HG02852 (cell line): ENCODE data around the gene IQCH.
"Not testable (repeated sequence)": the region's sequence is repeated elsewhere in the genome, so short reads cannot be mapped to it uniquely, and the experiment has no call there.

Source experiments
- ATAC-seq: cut with Tn5 transposase; IDR thresholded peaks from one replicate; pipeline ENCODE4 v1.9.1; 2021; ENCODE audit warnings: mild to moderate bottlenecking, moderate library complexity; ENCODE audit not compliant: unreplicated experiment

Gene IQCH

GRCh38 chr15:67433495-67434099 is 179.0 kb downstream of the IQCH start:
- no peak for ATAC-seq

- not testable (repeated sequence) for ATAC-seq
Measured at GRCh38 chr15:67436351-67437250, 182.0 kb downstream of the IQCH start.

GRCh38 chr15:67444100-67444499 is 189.5 kb downstream of the IQCH start:
- ATAC-seq, result no peak

- no peak for ATAC-seq
Measured at GRCh38 chr15:67446449-67446848, 191.9 kb downstream of the IQCH start.

DNA sequence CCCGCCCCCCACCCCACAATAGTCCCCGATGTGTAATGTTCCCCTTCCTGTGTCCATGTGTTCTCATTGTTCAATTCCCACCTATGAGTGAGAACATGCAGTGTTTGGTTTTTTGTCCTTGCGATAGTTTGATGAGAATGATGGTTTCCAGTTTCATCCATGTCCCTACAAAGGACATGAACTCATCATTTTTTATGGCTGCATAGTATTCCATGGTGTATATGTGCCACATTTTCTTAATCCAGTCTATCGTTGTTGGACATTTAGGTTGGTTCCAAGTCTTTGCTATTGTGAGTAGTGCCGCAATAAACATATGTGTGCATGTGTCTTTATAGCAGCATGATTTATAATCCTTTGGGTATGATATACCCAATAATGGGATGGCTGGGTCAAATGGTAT is 193.8 kb downstream of the IQCH start:
- ATAC-seq, result not testable (repeated sequence)

DNA sequence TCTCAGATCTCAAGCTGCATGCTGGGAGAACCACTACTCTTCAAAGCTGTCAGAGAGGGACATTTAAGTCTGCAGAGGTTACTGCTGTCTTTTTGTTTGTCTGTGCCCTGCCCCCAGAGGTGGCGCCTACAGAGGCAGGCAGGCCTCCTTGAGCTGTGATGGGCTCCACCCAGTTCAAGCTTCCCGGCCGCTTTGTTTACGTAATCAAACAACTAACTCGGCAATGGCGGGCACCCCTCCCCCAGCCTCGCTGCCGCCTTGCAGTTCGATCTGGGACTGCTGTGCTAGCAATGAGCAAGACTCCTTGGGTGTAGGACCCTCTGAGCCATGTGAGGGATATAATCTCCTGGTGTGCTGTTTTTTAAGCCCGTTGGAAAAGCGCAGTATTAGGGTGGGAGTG is 199.1 kb downstream of the IQCH start:
- not testable (repeated sequence) for ATAC-seq

- ATAC-seq, result no peak
Measured at GRCh38 chr15:67456677-67457529, 202.3 kb downstream of the IQCH start.

- ATAC-seq, result no peak
Measured at GRCh38 chr15:67458331-67459029, 203.9 kb downstream of the IQCH start.

DNA sequence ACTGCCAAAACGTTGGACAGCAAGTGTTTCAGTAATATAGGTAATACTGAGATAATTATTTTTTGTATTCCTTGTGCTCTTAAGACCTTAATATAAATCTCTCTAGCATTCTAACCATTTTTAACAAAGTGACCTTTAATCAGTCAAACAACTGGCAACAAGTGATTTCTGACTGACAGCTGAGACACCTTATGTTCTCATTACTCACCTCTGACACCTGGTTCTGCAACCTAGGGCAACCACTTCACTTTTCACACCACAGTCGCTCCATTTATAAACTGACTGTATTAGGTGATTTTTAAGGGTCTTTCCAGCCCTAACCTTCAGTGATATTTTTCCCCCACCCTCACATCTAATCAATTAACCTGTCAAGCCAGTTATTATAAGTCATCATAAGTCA is 205.9 kb downstream of the IQCH start:
- ATAC-seq, result no peak

DNA sequence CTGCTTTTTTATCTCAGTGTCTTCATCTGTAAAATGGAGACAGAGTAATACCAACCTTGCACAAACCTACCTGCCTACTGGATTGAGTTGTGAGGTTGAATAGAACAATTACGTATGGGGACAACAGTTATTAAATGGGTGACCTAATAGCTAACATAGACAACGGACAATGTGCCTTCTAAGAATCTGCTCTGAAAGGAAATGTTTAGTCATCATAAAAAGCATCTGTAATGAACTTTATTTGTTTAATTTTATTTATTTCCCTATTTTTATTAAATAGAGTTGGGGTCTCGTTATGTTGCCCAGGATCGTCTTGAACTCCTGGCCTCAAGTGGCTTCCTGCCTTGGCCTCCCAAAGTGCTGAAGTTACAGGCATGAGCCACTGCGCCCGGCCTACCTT is 207.1 kb downstream of the IQCH start:
- no peak for ATAC-seq

GRCh38 chr15:67462875-67463274 is 208.3 kb downstream of the IQCH start:
- ATAC-seq, result no peak

GRCh38 chr15:67463488-67463887 is 208.9 kb downstream of the IQCH start:
- ATAC-seq, result no peak

GRCh38 chr15:67465196-67465952 is 210.8 kb downstream of the IQCH start:
- no peak for ATAC-seq

DNA sequence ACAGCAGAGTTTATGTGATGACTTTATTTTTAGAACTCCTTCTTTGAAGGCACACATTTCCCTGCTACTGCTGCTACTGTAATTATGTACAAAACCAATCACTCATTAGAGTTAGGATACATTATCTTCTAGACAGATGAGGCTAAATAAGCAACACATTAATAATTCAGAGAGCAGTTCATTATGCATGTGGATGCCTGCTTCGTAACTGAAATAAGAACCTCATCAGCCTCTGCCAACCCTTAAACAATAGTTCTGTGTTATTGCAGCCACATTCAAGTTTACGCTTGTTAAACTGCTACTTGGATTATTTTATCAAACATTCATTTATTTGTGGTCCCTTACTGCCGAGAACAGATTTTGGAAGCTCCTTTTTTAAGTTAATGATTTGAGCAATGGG is 213.8 kb downstream of the IQCH start:
- no peak for ATAC-seq

- no peak for ATAC-seq
Measured at GRCh38 chr15:67469680-67470079, 215.1 kb downstream of the IQCH start.

- no peak for ATAC-seq
Measured at GRCh38 chr15:67472957-67473356, 218.4 kb downstream of the IQCH start.

DNA sequence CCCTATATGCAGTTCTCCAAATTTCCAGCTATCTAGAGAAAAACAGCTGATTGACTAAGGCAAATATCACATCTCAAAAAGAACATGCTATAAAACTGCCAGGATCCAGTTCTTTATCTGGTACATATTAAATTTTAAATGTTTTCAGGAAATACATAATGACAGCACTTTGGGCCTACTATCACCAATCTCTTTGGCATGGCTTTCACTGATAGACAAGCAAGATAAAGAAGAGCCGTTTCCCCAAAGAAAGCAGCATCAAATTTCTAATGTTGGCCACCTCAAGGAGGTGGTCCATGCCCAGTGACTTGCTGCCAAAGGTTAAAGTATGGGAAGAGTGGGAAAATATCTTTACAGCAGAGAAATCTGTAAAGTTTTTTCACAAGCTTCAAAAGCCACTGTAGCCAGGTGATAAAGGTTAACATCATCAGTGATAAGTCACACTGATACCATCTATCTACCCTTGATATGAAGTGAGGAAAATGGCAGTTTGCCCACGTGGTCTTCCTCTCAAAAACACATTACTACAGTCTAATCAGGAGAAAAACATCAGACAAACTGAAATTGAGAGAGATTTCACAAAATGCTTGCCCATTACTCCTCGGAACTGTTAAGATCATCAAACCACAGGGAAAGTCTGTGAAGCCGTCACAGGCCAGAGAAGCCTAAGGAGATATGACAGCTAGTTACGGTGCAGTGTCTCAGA is 220.0 kb downstream of the IQCH start:
- ATAC-seq, result no peak

DNA sequence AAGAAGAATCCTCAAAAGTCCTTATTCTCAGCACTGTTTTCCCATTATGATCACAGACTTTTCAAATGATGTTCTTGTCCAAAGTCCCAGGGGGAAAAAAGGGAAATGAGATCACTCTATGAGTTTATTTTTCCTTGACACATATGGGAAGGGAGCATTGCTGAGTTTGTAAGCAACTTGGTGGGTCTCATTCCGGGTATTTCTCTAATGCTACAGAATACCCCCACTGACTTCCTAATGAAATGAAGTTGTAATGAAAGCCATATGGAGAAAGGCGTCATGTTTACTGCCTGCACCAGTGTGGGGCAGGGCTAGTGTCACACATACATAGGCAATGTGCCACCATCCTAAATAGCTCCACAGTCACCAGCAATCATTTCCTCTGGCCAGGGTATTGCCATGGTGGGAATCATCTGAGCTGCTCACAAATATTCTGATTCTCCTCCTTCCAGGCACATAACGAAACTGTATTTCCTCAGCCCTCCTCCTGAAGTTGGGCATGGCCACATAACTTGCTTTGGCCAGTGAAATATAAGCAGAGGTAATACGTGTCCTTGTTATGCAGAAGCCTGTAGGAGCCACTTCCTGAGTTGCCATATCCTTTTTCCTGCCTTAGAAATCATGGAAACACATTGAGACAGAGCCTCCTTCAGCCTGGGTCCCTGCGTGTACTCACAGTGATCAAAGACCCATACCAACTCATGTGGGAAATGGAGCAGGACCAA is 225.4 kb downstream of the IQCH start:
- no peak for ATAC-seq

DNA sequence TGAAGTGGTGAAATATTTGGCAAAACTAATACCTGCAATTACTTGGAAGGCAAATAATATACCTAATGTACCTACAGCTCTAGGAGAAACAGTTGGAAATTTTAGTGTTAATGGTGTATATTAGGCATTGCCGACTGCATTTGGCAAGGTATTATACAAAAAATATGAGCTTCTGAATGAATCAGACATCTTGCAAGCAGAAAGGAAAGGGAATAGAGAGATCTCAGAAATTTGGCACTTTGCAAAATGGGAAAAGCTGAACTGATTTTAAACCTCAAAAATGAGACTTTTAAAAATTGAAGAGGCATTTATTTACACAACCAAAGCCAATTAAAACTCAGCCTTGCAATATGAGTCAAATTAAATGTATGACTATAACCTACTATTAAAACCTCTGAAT is 226.2 kb downstream of the IQCH start:
- no peak for ATAC-seq
